Thyroid gland (tissue), 4 donors: ENCODE results near the gene DHX15. TPM values are rescaled to one million over a fixed set of nuclear protein-coding genes. Genes with fewer than 3 reads are reported as not detected.
"Not testable (repeated sequence)": the region's sequence is repeated elsewhere in the genome, so short reads cannot be mapped to it uniquely, and the experiment has no call there.

ENCODE experiments used
- DNase-seq, 2 donors: peaks; one replicate each; pipeline ENCODE4 v3.0.0-alpha.2; 2019
- H3K27ac ChIP-seq, 3 donors: fragments of 200-600 bp; sonication (generic); 1 replicate in 2 of 3; 2 replicates in 1 of 3; pipeline ENCODE4 v1.5.1; 2016 to 2019; ENCODE audit warnings: mild to moderate bottlenecking in 1 of 3, moderate library complexity in 1 of 3
- H3K27me3 ChIP-seq: fragments of 200-600 bp; sonication (generic); one replicate; pipeline ENCODE4 v1.5.1; 2019
- H3K36me3 ChIP-seq, 2 donors: fragments of 200-600 bp; sonication (generic); one replicate each; pipeline ENCODE4 v1.5.1; 2016 to 2019
- H3K4me1 ChIP-seq, 2 donors: fragments of 200-600 bp; sonication (generic); one replicate each; pipeline ENCODE4 v1.5.1; 2017 to 2019
- H3K4me3 ChIP-seq, 3 donors: fragments of 200-600 bp; sonication (generic); replicated peaks in 1 of 3; 1 replicate in 2 of 3; 2 replicates in 1 of 3; pipeline ENCODE4 v1.5.1; 2016; ENCODE audit warnings: mild to moderate bottlenecking in 1 of 3
- H3K9me3 ChIP-seq: fragments of 200-600 bp; sonication (generic); one replicate; pipeline ENCODE4 v1.5.1; 2017
- CTCF ChIP-seq, 6 experiments: fragments of 200-600 bp in 3 of 6; fragments of 450-650 bp in 3 of 6; sonication (generic) in 3 of 6; IDR thresholded peaks; one replicate each; pipeline ENCODE4 v1.5.1; 2016 to 2019; ENCODE audit warnings: antibody characterized with exemption in 6 of 6, mild to moderate bottlenecking in 2 of 6, inconsistent platforms in 1 of 6, moderate library complexity in 1 of 6
- POLR2A ChIP-seq, 2 donors: fragments of 450-650 bp; IDR thresholded peaks; one replicate each; pipeline ENCODE4 v1.6.1; 2017; ENCODE audit warnings: antibody characterized with exemption in 2 of 2, mild to moderate bottlenecking in 2 of 2, moderate library complexity in 1 of 2
- WGBS, 2 donors: methylation state at CpG; one replicate each; pipeline ENCODE4 v1.1.5; 2017; 5-methylcytosine and 5-hydroxymethylcytosine counted together
- intact Hi-C: fragments of 100-400 bp; cut with DNase I; formaldehyde crosslinking; loops from one replicate; pipeline ENCODE4 v1.15.1; 2023
- total RNA-seq, 4 donors: library from RNA; depleted of rRNA; stranded (reverse); fragments of >200 nt; gene quantifications; one replicate each; pipeline ENCODE4 v1.2.3, GENCODE V29; 2016

Gene DHX15
- total RNA-seq, 4 donors from 2014 or later, result 139 to 199 (median 150) TPM

DNA sequence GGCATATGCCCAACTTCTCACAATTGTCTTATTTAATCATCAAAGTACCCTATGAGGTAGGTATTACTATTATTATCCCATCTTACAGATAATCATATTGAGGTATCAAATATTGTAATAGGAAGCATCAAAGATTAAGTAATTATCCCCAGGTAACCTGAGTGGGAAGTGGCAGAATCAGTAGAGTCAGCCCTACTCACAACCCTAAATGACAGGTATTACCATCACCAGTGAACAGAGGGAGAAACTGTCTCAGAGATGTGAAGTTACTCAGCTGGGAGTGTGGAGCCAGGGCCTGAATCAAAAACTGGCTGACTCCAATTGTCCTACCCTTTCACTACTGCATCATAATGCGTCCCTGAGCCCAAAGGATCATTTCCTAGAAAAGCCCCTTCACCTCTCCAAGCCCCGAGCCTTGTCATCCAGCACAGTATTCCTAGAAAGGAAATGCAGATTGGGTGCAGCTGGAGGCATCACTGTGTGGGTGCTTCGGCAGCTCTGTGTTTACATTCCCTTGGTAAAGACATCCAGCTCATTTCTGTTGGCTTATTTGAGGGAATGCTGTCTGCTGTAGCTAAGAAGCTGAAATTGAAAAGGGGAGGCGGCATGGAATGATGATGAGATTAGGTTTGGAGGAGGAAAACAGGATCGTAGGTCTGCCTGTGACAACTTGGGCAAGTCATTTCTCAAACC lies 72.8 kb downstream of the DHX15 start:
- intact Hi-C loops, result no loop called here
- Histone ChIP-seq H3K27ac (no peak overlapping the region), H3K4me1 (no peaks in the 10 kb centered on the region), H3K9me3 (no peaks in the 10 kb centered on the region), H3K27me3 (no peaks in the 10 kb centered on the region), H3K4me3 (no peak overlapping the region), H3K36me3 (no peaks in the 10 kb centered on the region)
- DNase-seq, result no peak
- 82 to 90% methylated on average over 5 of the region's 5 CpGs for WGBS, 2 donors
- TF ChIP-seq POLR2A (IDR thresholded peaks at IDR 0.05), result no peak

DNA sequence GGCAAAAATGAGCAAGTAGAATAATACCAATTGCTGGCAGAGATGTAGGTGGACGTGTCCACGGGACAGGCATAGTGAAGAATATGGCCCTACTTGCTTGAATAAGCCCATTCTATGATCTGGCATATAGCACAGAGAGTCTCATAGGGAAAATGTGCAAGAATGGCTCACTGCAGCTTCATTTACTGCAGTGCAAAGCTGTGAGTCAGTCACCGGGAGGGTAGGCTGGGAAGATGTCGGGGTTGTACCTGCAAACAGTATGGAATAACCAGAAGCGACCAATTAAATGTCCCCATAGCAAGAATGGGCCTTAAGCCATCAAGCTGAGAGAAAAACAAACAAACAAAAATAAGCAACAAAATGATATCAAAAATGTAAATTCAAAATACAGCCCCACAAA lies 74.3 kb downstream of the DHX15 start:
- Histone ChIP-seq H3K27ac (no peak overlapping the region), H3K9me3 (no peaks in the 10 kb centered on the region), H3K4me1 (no peaks in the 10 kb centered on the region), H3K4me3 (no peak overlapping the region), H3K27me3 (no peaks in the 10 kb centered on the region), H3K36me3 (no peaks in the 10 kb centered on the region)
- no peak for DNase-seq
- 91 to 97% methylated on average over 5 of the region's 5 CpGs for WGBS, 2 donors
- intact Hi-C loops, result no loop called here
- TF ChIP-seq CTCF (IDR thresholded peaks at IDR 0.05), result no peak
- no peak for TF ChIP-seq POLR2A (IDR thresholded peaks at IDR 0.05)

- no peaks in the 10 kb centered on the region for H3K4me1 ChIP-seq
- 93 to 97% methylated on average over 2 of the region's 2 CpGs for WGBS, 2 donors
- H3K27ac ChIP-seq, result no peak overlapping the region
- H3K36me3 ChIP-seq, result no peaks in the 10 kb centered on the region
- no peaks in the 10 kb centered on the region for H3K9me3 ChIP-seq
- no peak for DNase-seq
- H3K4me3 ChIP-seq, result no peak overlapping the region
- TF ChIP-seq POLR2A (IDR thresholded peaks at IDR 0.05), result no peak
- no peak for TF ChIP-seq CTCF (IDR thresholded peaks at IDR 0.05)
- no peaks in the 10 kb centered on the region for H3K27me3 ChIP-seq
- intact Hi-C loops, result no loop called here
Measured at GRCh38 chr4:24508541-24508940, 75.8 kb downstream of the DHX15 start.

- intact Hi-C loops, result no loop called here
- no peaks in the 10 kb centered on the region for H3K4me1 ChIP-seq
- TF ChIP-seq CTCF (IDR thresholded peaks at IDR 0.05) (no peak), POLR2A (IDR thresholded peaks at IDR 0.05) (no peak)
- DNase-seq, result no peak
- no peak overlapping the region for H3K27ac ChIP-seq
- H3K36me3 ChIP-seq, result no peaks in the 10 kb centered on the region
- 93 to 96% methylated on average over 7 of the region's 7 CpGs for WGBS, 2 donors
- no peaks in the 10 kb centered on the region for H3K27me3 ChIP-seq
- H3K9me3 ChIP-seq, result no peaks in the 10 kb centered on the region
- H3K4me3 ChIP-seq, result no peak overlapping the region
Measured at GRCh38 chr4:24507439-24507838, 76.9 kb downstream of the DHX15 start.

- intact Hi-C loops, H3K4me1 ChIP-seq, DNase-seq, H3K9me3 ChIP-seq, H3K27me3 ChIP-seq, H3K27ac ChIP-seq, H3K36me3 ChIP-seq, H3K4me3 ChIP-seq: not testable (repeated sequence)
- WGBS, 2 donors, result 86 to 87% methylated on average over 9 to 10 of the region's 10 CpGs
Measured at GRCh38 chr4:24503090-24503489, 81.3 kb downstream of the DHX15 start.

- Histone ChIP-seq H3K4me1 (no peaks in the 10 kb centered on the region), H3K27ac (no peak overlapping the region), H3K27me3 (no peaks in the 10 kb centered on the region), H3K9me3 (no peaks in the 10 kb centered on the region), H3K4me3 (no peak overlapping the region), H3K36me3 (no peaks in the 10 kb centered on the region)
- DNase-seq, result no peak
- TF ChIP-seq POLR2A (IDR thresholded peaks at IDR 0.05) (no peak), CTCF (IDR thresholded peaks at IDR 0.05) (no peak)
- 95% methylated on average over 7 of the region's 7 CpGs for WGBS, 2 donors
- intact Hi-C loops, result no loop called here
Measured at GRCh38 chr4:24497221-24497620, 87.1 kb downstream of the DHX15 start.
